Measurements from ENCODE around the gene HOXB1. TPM values are rescaled to one million over a fixed set of nuclear protein-coding genes. Genes with fewer than 3 reads are reported as not detected.
"Not testable (repeated sequence)": the region's sequence is repeated elsewhere in the genome, so short reads cannot be mapped to it uniquely, and the experiment has no call there.

The HOXB1 gene
- total RNA-seq, 1 experiment from 2014 or later, result not detected

DNA sequence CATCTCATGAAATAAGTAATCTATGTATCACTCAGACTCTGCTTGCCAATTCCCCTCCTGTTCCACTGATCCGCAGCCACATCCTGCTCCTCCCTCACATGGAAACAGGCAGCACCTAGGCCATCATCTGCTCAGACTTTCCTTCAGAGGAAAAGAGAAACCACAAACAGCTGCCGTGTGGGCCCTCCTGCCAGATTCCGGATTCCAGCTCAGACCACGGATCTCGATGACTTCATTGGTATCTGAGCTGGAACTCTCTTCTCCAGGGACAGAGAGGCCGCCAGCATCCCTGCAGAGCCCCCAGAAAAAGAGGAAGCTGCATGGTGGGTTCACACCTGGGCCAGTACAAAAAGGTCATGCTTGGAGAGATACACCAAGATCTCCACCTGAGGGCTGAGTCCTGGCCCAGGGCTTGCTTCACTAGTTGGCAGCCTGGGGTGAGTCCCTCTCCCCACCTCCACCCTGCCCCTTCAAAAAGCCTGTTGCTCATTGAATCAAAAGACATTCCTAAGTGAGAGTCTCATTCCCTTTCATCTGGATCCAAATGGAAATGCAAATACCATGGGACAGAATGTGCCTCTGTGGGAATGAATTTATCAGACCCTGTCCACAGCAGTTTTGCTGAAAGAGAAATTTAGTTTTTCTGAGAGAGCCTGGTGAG is 47.2 kb downstream of the HOXB1 start:
- H3K27ac Mint-ChIP-seq (ENCODE audit: low read depth, unreplicated experiment), result peak overlapping the region; percentile 33
- BruUV-seq (replicated peaks), result no TSS peak
- no peak for TF ChIP-seq CTCF (IDR thresholded peaks at IDR 0.05; ENCODE audit: unreplicated experiment)
- no peak overlapping the region for H3K4me3 Mint-ChIP-seq (ENCODE audit: unreplicated experiment)
- no peaks in the 10 kb centered on the region for H3K9me3 Mint-ChIP-seq (ENCODE audit: unreplicated experiment)
- no peaks in the 10 kb centered on the region for H3K27me3 Mint-ChIP-seq (ENCODE audit: insufficient read depth, unreplicated experiment)
- no peaks in the 10 kb centered on the region for H3K36me3 Mint-ChIP-seq (ENCODE audit: insufficient read depth, unreplicated experiment)
- ChIA-PET CTCF (interaction anchor here (0.6 to 1.3 kb wide), 3 partner anchors 8 to 549 kb away, joined by 3 read pairs; no protein-coding TSS in a partner anchor), POLR2A (interaction anchor here (0.5 kb wide), 1 partner anchor 172 kb away, joined by 3 read pairs; no protein-coding TSS in a partner anchor)
- peaks cover 34% of the 10 kb centered on the region for H3K4me1 Mint-ChIP-seq (ENCODE audit: insufficient read depth, unreplicated experiment)
- DNase-seq (ENCODE audit: unreplicated experiment), result peak; percentile 85
- intact Hi-C loops (cut with micrococcal nuclease), result no loop called here

- H3K4me3 Mint-ChIP-seq (ENCODE audit: unreplicated experiment), result no peak overlapping the region
- ChIA-PET CTCF (interaction anchor here (1.3 kb wide), 1 partner anchor 9 kb away, joined by 3 read pairs; no protein-coding TSS in a partner anchor), POLR2A (interaction anchor here (0.5 to 0.7 kb wide), 2 partner anchors 171 to 271 kb away, joined by 3 read pairs; no protein-coding TSS in a partner anchor)
Observed at GRCh38 chr17:48483004-48483403, 47.8 kb downstream of the HOXB1 start.

GRCh38 chr17:48482301-48482700 is 48.5 kb downstream of the HOXB1 start:
- H3K27me3 Mint-ChIP-seq (ENCODE audit: insufficient read depth, unreplicated experiment), result not testable (repeated sequence)

More at GRCh38 chr17:48483004-48483403, 47.8 kb downstream of the HOXB1 start:
- H3K36me3 Mint-ChIP-seq (ENCODE audit: insufficient read depth, unreplicated experiment), result no peaks in the 10 kb centered on the region
- no peaks in the 10 kb centered on the region for H3K27me3 Mint-ChIP-seq (ENCODE audit: insufficient read depth, unreplicated experiment)
- no peak for DNase-seq (ENCODE audit: unreplicated experiment)
- peak overlapping the region; percentile 33 for H3K27ac Mint-ChIP-seq (ENCODE audit: low read depth, unreplicated experiment)
- BruUV-seq (replicated peaks), result no TSS peak
- H3K9me3 Mint-ChIP-seq (ENCODE audit: unreplicated experiment), result no peaks in the 10 kb centered on the region
- intact Hi-C loops (cut with micrococcal nuclease), result no loop called here
- peaks cover 36% of the 10 kb centered on the region for H3K4me1 Mint-ChIP-seq (ENCODE audit: insufficient read depth, unreplicated experiment)
- TF ChIP-seq CTCF (IDR thresholded peaks at IDR 0.05; ENCODE audit: unreplicated experiment), result no peak

GRCh38 chr17:48479014-48479402 is 51.8 kb downstream of the HOXB1 start:
- DNase-seq (ENCODE audit: unreplicated experiment), result no peak
- no peak for TF ChIP-seq CTCF (IDR thresholded peaks at IDR 0.05; ENCODE audit: unreplicated experiment)
- no TSS peak for BruUV-seq (replicated peaks)
- Mint-ChIP-seq H3K27ac (ENCODE audit: low read depth, unreplicated experiment) (no peak overlapping the region), H3K9me3 (ENCODE audit: unreplicated experiment) (no peaks in the 10 kb centered on the region), H3K36me3 (ENCODE audit: insufficient read depth, unreplicated experiment) (no peaks in the 10 kb centered on the region), H3K27me3 (ENCODE audit: insufficient read depth, unreplicated experiment) (no peaks in the 10 kb centered on the region), H3K4me1 (ENCODE audit: insufficient read depth, unreplicated experiment) (peaks cover 18% of the 10 kb centered on the region), H3K4me3 (ENCODE audit: unreplicated experiment) (no peak overlapping the region)
- ChIA-PET CTCF (interaction anchor here (0.6 kb wide), 1 partner anchor 117 kb away, joined by 4 read pairs; no protein-coding TSS in a partner anchor), POLR2A (interaction anchor here (0.7 to 1.0 kb wide), 2 partner anchors 83 to 130 kb away, joined by 3 to 5 read pairs; no protein-coding TSS in a partner anchor)
- intact Hi-C loops (cut with micrococcal nuclease), result no loop called here

More at GRCh38 chr17:48482301-48482700, 48.5 kb downstream of the HOXB1 start:
- CTCF ChIA-PET; BruUV-seq (replicated peaks); H3K36me3 Mint-ChIP-seq (ENCODE audit: insufficient read depth, unreplicated experiment); DNase-seq (ENCODE audit: unreplicated experiment); H3K4me3 Mint-ChIP-seq (ENCODE audit: unreplicated experiment); POLR2A ChIA-PET; intact Hi-C loops (cut with micrococcal nuclease); H3K9me3 Mint-ChIP-seq (ENCODE audit: unreplicated experiment): not testable (repeated sequence)
- Mint-ChIP-seq H3K4me1 (ENCODE audit: insufficient read depth, unreplicated experiment) (peaks cover 36% of the 10 kb centered on the region), H3K27ac (ENCODE audit: low read depth, unreplicated experiment) (peak overlapping the region; percentile 12)

Other genes with a start within 250 kb of the HOXB1 start
- not detected in 2 replicates for gene SKAP1, start 100.8 kb downstream of the HOXB1 start, total RNA-seq (2022)
- gene HOXB2, start 14.1 kb upstream of the HOXB1 start, total RNA-seq (2022), result 3.0 and 4.8 TPM in 2 replicates
- gene HOXB4, start 47.3 kb upstream of the HOXB1 start, total RNA-seq (2022), result 0.21 and 0.44 TPM in 2 replicates
- gene HOXB3, start 59.2 kb upstream of the HOXB1 start, total RNA-seq (2022), result 0.79 and 0.88 TPM in 2 replicates
- not detected in 2 replicates for gene HOXB5, start 62.8 kb upstream of the HOXB1 start, total RNA-seq (2022)
- gene HOXB6, start 74.0 kb upstream of the HOXB1 start, total RNA-seq (2022), result 0.37 TPM in 1 of 2 replicates, not detected in the other
- not detected in 2 replicates for gene HOXB7, start 80.0 kb upstream of the HOXB1 start, total RNA-seq (2022)
- not detected in 2 replicates for gene HOXB8, start 84.3 kb upstream of the HOXB1 start, total RNA-seq (2022)
- 1.4 and 2.5 TPM in 2 replicates for gene HOXB9, start 95.3 kb upstream of the HOXB1 start, total RNA-seq (2022)
- not detected in 2 replicates for gene PRAC1, start 191.5 kb upstream of the HOXB1 start, total RNA-seq (2022)
- gene PRAC2, start 192.2 kb upstream of the HOXB1 start, total RNA-seq (2022), result not detected in 2 replicates
- not detected in 2 replicates for gene HOXB13, start 197.7 kb upstream of the HOXB1 start, total RNA-seq (2022)

All from MCF 10A (cell line).